HepG2 (cell line): ENCODE results near the gene MAPK14. TPM values are rescaled to one million over a fixed set of nuclear protein-coding genes. Genes with fewer than 3 reads are reported as not detected.

Experiments
- ATAC-seq: fragments of 200-7000 bp; cut with Tn5 transposase; 3 replicates; pipeline ENCODE4 v1.9.1; 2020; ENCODE audit warnings: mild to moderate bottlenecking, moderate library complexity
- BruUV-seq: library from RNA; stranded (reverse); fragments of 400-500 nt; replicated peaks from 2 replicates; lab custom pipeline; 2021; lab: Mats Ljungman, UMichigan
- CTCF ChIA-PET: fragments of 300-600 bp; formaldehyde crosslinking; extraction: SDS; loops from one replicate; lab custom pipeline; 2021; ENCODE audit warnings: low total read pairs, inconsistent platforms, low intra/inter-chr PET ratio; lab: Yijun Ruan, JAX
- POLR2A ChIA-PET: fragments of 350-600 bp; sonication (Branson Sonifier 250); formaldehyde crosslinking; loops from one replicate; lab custom pipeline; 2020; ENCODE audit warnings: antibody characterized with exemption, inconsistent platforms; lab: Yijun Ruan, JAX
- DNase-seq: peaks from one replicate; pipeline ENCODE4 v3.0.0-alpha.2; 2015; ENCODE audit warnings: low spot score
- FAIRE-seq: peaks from 3 replicates; lab custom pipeline; 2011; peaks lifted over from hg19 to GRCh38; lab: Jason Lieb, UNC
- H2AFZ ChIP-seq: one replicate; pipeline ENCODE4 v1.6.1; 2011; ENCODE audit warnings: low read length, inconsistent platforms
- H3K27ac ChIP-seq: fragments of 300-600 bp; 3 replicates; pipeline ENCODE4 v1.8.0; 2011; ENCODE audit warnings: mixed run types, mild to moderate bottlenecking, mixed read lengths, low read length, inconsistent platforms; ENCODE audit not compliant: insufficient read depth; ENCODE audit errors: extremely low read length
- H3K27me3 ChIP-seq, 2 experiments: fragments of 200-600 bp in 1 of 2; 2 replicates in 1 of 2; 3 replicates in 1 of 2; pipeline versions ENCODE4 v1.6.0 to v1.8.0; 2011; ENCODE audit warnings: low read length in 2 of 2, mild to moderate bottlenecking in 2 of 2, moderate library complexity in 2 of 2, inconsistent platforms in 1 of 2; ENCODE audit not compliant: insufficient read depth in 2 of 2, control insufficient read depth in 1 of 2
- H3K36me3 ChIP-seq, 2 experiments: fragments of 200-600 bp in 1 of 2; replicated peaks in 1 of 2; 2 replicates in 1 of 2; 3 replicates in 1 of 2; pipeline versions ENCODE4 v1.5.1 to v1.8.0; 2011; ENCODE audit warnings: low read length in 2 of 2, inconsistent platforms in 1 of 2; ENCODE audit not compliant: insufficient read depth in 2 of 2, control insufficient read depth in 1 of 2
- H3K4me1 ChIP-seq: 2 replicates; pipeline ENCODE4 v1.5.1; 2012; ENCODE audit warnings: low read length, inconsistent platforms; ENCODE audit not compliant: insufficient read depth
- H3K4me2 ChIP-seq: 2 replicates; pipeline ENCODE4 v1.6.0; 2011; ENCODE audit warnings: low read depth, low read length, inconsistent platforms
- H3K4me3 ChIP-seq, 3 experiments: fragments of 200-600 bp in 1 of 3; sonication (generic), shearing (Covaris generic) in 1 of 3; replicated peaks in 1 of 3; 2 replicates each; pipeline ENCODE4 v1.5.1; 2011 to 2016; ENCODE audit warnings: low read length in 3 of 3, inconsistent platforms in 2 of 3, low read depth in 2 of 3, mild to moderate bottlenecking in 2 of 3, control low read depth in 1 of 3, mixed read lengths in 1 of 3; ENCODE audit not compliant: insufficient read depth in 1 of 3
- H3K79me2 ChIP-seq: one replicate; pipeline ENCODE4 v1.6.1; 2011; ENCODE audit warnings: low read length, inconsistent platforms; ENCODE audit not compliant: insufficient read depth
- H3K9ac ChIP-seq: 2 replicates; pipeline ENCODE4 v1.6.0; 2011; ENCODE audit warnings: mild to moderate bottlenecking, low read depth, low read length, inconsistent platforms; ENCODE audit not compliant: insufficient read depth
- H3K9me3 ChIP-seq: 2 replicates; pipeline ENCODE4 v1.5.1; 2012; ENCODE audit warnings: mild to moderate bottlenecking, low read length
- H4K20me1 ChIP-seq: 2 replicates; pipeline ENCODE4 v1.6.0; 2011; ENCODE audit warnings: inconsistent platforms, mild to moderate bottlenecking, low read length, moderate library complexity; ENCODE audit not compliant: insufficient read depth
- CEBPG ChIP-seq: IDR thresholded peaks from 2 replicates; pipeline ENCODE4 v1.6.1; 2016
- EP300 ChIP-seq, 3 experiments: sonication (generic) in 1 of 3; formaldehyde crosslinking in 1 of 3; IDR thresholded peaks; 2 replicates each; pipeline versions ENCODE4 v1.5.1 to v1.6.1; 2011 to 2020; ENCODE audit warnings: low read depth in 2 of 3, low read length in 2 of 3, borderline replicate concordance in 1 of 3, improper control_type of control experiment in 1 of 3, mild to moderate bottlenecking in 1 of 3, missing genetic modification reagents in 1 of 3, moderate library complexity in 1 of 3
- GTF3A ChIP-seq: sonication (generic); formaldehyde crosslinking; conservative IDR thresholded peaks from 2 replicates; pipeline ENCODE4 v1.4.0; 2020; ENCODE audit warnings: mild to moderate bottlenecking, missing genetic modification reagents
- KDM6A ChIP-seq: IDR thresholded peaks from 2 replicates; pipeline ENCODE4 v1.6.1; 2016; ENCODE audit warnings: low read depth
- KMT2A ChIP-seq: sonication (generic); formaldehyde crosslinking; IDR thresholded peaks from 2 replicates; pipeline ENCODE4 v1.4.0; 2020; ENCODE audit warnings: missing genetic modification reagents
- NONO ChIP-seq, 2 experiments: fragments of 450-650 bp in 1 of 2; sonication (generic) in 1 of 2; formaldehyde crosslinking in 1 of 2; IDR thresholded peaks in 1 of 2; conservative IDR thresholded peaks in 1 of 2; 2 replicates each; pipeline versions ENCODE4 v1.6.1 to v1.8.0; 2017 to 2022; ENCODE audit warnings: mild to moderate bottlenecking in 1 of 2, missing genetic modification reagents in 1 of 2, moderate library complexity in 1 of 2
- RARA ChIP-seq: IDR thresholded peaks from 2 replicates; pipeline ENCODE4 v1.6.1; 2016; ENCODE audit warnings: missing genetic modification reagents, missing compliant biosample characterization
- ZNF10 ChIP-seq: sonication (generic); formaldehyde crosslinking; IDR thresholded peaks from 2 replicates; pipeline ENCODE4 v1.4.0; 2020; ENCODE audit warnings: mild to moderate bottlenecking, low read depth, missing genetic modification reagents, borderline replicate concordance
- ZNF180 ChIP-seq: sonication (generic); formaldehyde crosslinking; IDR thresholded peaks from 2 replicates; pipeline ENCODE4 v1.4.0; 2020; ENCODE audit warnings: low read depth, missing genetic modification reagents, borderline replicate concordance
- WGBS: methylation state at CpG from one replicate; pipeline ENCODE4 v1.1.6; 2017; ENCODE audit warnings: low lambda C conversion rate; 5-methylcytosine and 5-hydroxymethylcytosine counted together
- in situ Hi-C: cut with HindIII; loops from 2 replicates; pipeline ENCODE4 v1.10.0; 2017; ENCODE audit warnings: low pct_unique_long_range_greater_than_20kb; ENCODE audit not compliant: extremely low pct_ligation_motif_present
- intact Hi-C: fragments of 100-400 bp; cut with micrococcal nuclease; formaldehyde crosslinking; loops from one replicate; pipeline ENCODE4 v1.10.0; 2022; ENCODE audit not compliant: unreplicated experiment
- polyA plus RNA-seq, 8 experiments: library from polyadenylated mRNA; depleted of rRNA in 3 of 8; stranded (reverse) in 7 of 8; unstranded in 1 of 8; fragments of >200 nt; fragmentation: Illumina TruSeq in 4 of 8; extraction: Trizol in 4 of 8; gene quantifications; 2 replicates each; pipeline versions ENCODE4 v1.2.1 to v1.2.3, GENCODE V29; 2011 to 2016; ENCODE audit warnings: low read depth in 4 of 8, missing spikeins in 1 of 8, mixed read lengths in 1 of 8; ENCODE audit not compliant: insufficient read depth in 1 of 8
- total RNA-seq, 5 experiments: library from RNA; depleted of rRNA; stranded (reverse); fragments of >200 nt; fragmentation: Illumina TruSeq; extraction: Trizol; gene quantifications; 2 replicates each; pipeline ENCODE4 v1.2.3, GENCODE V29; 2016; ENCODE audit warnings: low read depth in 1 of 5
- TF ChIP-seq, protein P1 (sequence below): sonication (generic); formaldehyde crosslinking; IDR thresholded peaks from 2 replicates; pipeline ENCODE4 v1.8.0; 2023; ENCODE audit warnings: mild to moderate bottlenecking, missing genetic modification reagents
- TF ChIP-seq, protein P2 (sequence below): sonication (generic); formaldehyde crosslinking; IDR thresholded peaks from 2 replicates; pipeline ENCODE4 v1.5.1; 2020; ENCODE audit warnings: mild to moderate bottlenecking, missing genetic modification reagents
- TF ChIP-seq, protein P3 (sequence below): sonication (generic); formaldehyde crosslinking; IDR thresholded peaks from 2 replicates; pipeline ENCODE4 v1.5.0; 2020; ENCODE audit warnings: mild to moderate bottlenecking, missing genetic modification reagents, moderate library complexity
- TF ChIP-seq, protein P4 (sequence below): sonication (generic); formaldehyde crosslinking; IDR thresholded peaks from 2 replicates; pipeline ENCODE4 v1.5.0; 2020; ENCODE audit warnings: missing genetic modification reagents, mild to moderate bottlenecking, borderline replicate concordance

Gene MAPK14
- total and polyA plus RNA-seq, 2 of the 13 experiments (the other 11 are each of a cell fraction or from before 2014, with no cell fraction given): 66.3 to 67.3 TPM

DNA sequence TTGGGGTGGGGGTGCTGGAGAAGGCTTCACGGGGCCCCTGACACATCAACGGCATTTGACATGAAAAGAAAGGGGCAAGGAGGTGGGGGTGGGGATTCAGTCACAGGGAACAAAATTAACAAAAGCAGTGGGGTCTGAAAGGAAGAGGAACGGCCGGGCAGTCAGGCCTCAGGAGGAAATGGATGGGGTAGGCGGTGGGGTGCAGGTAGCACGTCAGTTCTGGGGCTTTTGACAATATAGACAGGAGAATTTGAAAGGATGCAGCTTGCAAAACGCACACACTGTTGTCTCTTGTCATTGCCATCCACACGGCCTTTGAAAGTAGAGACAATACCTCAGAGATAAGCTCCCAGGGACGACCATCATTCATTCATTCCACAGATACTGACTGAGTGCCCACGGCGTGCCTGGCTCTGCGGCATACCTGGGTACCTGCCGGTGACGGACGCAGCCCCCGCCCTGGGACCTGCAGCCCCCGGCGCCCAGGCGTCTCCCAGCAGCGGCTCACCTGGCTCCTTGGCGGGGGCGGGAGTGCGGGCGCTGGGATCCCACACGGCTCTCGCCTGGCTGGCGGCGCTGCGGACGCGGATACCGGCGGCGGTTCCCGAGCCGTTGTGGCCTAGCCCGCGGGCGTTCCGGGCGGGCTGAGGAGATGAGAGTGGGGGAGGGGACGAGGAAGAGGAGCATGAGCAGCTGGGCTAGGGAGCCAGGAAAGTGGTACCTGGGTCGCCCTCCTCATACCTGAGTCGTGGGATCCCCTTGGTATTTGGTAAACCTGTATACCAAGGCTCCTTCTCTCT lies 3.4 kb upstream of the MAPK14 start, which contains the start of gene SLC26A8:
Gene SLC26A8 (minus strand): TSS at position 646 of the 800 bp plus-strand sequence. CDS start 4,934 bp downstream, outside the sequence.
- Histone ChIP-seq H3K79me2 (peaks cover 16% of the 10 kb centered on the region), H3K36me3 (no peaks in the 10 kb centered on the region), H2AFZ (no peak within 1 kb of the TSS), H4K20me1 (no peaks in the 10 kb centered on the region), H3K9me3 (no peaks in the 10 kb centered on the region), H3K9ac (no peak within 1 kb of the TSS), H3K4me3 (no peak within 1 kb of the TSS), H3K4me2 (no peak within 1 kb of the TSS), H3K27ac (no peak within 1 kb of the TSS), H3K27me3 (no peaks in the 10 kb centered on the region; a peak in 1 of 5 replicates), H3K4me1 (peaks cover 18% of the 10 kb centered on the region)
- BruUV-seq: no TSS peak
- ATAC-seq: no peak
- intact Hi-C loops (loop anchor here (10.0 kb wide), 1 partner anchor 79 kb away; no protein-coding TSS in a partner anchor), in situ Hi-C loops (no loop called here)
- POLR2A ChIA-PET: no interaction called here
- FAIRE-seq: no peak
- CTCF ChIA-PET: no interaction called here
- DNase-seq: no peak
- 80% methylated on average over 42 of the region's 44 CpGs for WGBS
- TF ChIP-seq, protein P1, sequence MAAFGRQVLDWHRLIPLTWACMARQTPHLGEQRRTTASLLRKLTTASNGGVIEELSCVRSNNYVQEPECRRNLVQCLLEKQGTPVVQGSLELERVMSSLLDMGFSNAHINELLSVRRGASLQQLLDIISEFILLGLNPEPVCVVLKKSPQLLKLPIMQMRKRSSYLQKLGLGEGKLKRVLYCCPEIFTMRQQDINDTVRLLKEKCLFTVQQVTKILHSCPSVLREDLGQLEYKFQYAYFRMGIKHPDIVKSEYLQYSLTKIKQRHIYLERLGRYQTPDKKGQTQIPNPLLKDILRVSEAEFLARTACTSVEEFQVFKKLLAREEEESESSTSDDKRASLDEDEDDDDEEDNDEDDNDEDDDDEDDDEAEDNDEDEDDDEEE (CRISPR knock-in tag): no peak
- TF ChIP-seq GTF3A (CRISPR knock-in tag) (no peak), ZNF10 (CRISPR knock-in tag) (no peak), NONO (IDR thresholded peaks at IDR 0.05) (no peak), NONO (CRISPR knock-in tag; conservative IDR thresholded peaks at IDR 0.05) (no peak), KDM6A (CRISPR knock-in tag) (no peak), CEBPG (CRISPR knock-in tag) (no peak), KMT2A (CRISPR knock-in tag) (no peak), EP300 (IDR thresholded peaks at IDR 0.05; ENCODE audit: low read depth in 2 of 2, low read length in 2 of 2) (no peak), EP300 (CRISPR knock-in tag; IDR thresholded peaks at IDR 0.05; ENCODE audit: borderline replicate concordance) (no peak), RARA (CRISPR knock-in tag) (no peak), ZNF180 (CRISPR knock-in tag) (no peak)
- TF ChIP-seq, protein P2, sequence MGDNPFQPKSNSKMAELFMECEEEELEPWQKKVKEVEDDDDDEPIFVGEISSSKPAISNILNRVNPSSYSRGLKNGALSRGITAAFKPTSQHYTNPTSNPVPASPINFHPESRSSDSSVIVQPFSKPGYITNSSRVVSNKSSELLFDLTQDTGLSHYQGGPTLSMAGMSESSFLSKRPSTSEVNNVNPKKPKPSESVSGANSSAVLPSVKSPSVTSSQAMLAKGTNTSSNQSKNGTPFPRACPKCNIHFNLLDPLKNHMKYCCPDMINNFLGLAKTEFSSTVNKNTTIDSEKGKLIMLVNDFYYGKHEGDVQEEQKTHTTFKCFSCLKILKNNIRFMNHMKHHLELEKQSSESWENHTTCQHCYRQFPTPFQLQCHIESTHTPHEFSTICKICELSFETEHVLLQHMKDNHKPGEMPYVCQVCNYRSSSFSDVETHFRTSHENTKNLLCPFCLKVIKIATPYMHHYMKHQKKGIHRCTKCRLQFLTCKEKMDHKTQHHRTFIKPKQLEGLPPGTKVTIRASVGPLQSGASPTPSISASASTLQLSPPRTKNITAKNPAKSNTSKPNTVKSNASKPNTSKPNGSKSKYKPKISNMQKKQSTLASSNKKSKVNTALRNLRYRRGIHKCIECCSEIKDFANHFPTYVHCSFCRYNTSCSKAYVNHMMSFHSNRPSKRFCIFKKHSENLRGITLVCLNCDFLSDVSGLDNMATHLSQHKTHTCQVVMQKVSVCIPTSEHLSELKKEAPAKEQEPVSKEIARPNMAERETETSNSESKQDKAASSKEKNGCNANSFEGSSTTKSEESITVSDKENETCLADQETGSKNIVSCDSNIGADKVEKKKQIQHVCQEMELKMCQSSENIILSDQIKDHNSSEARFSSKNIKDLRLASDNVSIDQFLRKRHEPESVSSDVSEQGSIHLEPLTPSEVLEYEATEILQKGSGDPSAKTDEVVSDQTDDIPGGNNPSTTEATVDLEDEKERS (CRISPR knock-in tag): no peak
- TF ChIP-seq, protein P3, sequence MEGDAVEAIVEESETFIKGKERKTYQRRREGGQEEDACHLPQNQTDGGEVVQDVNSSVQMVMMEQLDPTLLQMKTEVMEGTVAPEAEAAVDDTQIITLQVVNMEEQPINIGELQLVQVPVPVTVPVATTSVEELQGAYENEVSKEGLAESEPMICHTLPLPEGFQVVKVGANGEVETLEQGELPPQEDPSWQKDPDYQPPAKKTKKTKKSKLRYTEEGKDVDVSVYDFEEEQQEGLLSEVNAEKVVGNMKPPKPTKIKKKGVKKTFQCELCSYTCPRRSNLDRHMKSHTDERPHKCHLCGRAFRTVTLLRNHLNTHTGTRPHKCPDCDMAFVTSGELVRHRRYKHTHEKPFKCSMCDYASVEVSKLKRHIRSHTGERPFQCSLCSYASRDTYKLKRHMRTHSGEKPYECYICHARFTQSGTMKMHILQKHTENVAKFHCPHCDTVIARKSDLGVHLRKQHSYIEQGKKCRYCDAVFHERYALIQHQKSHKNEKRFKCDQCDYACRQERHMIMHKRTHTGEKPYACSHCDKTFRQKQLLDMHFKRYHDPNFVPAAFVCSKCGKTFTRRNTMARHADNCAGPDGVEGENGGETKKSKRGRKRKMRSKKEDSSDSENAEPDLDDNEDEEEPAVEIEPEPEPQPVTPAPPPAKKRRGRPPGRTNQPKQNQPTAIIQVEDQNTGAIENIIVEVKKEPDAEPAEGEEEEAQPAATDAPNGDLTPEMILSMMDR (CRISPR knock-in tag): no peak
- TF ChIP-seq, protein P4, sequence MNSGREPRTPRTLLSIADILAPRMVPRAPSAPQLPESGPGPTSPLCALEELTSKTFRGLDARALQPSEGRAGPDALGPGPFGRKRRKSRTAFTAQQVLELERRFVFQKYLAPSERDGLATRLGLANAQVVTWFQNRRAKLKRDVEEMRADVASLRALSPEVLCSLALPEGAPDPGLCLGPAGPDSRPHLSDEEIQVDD (CRISPR knock-in tag): no peak
